Fibroblast of skin of left quadriceps (primary cell): ENCODE measurements around the gene ARHGEF25.
A peak's percentile ranks its signal among the peaks of the same experiment; 100 is the strongest.
"Not testable (repeated sequence)": the region's sequence is repeated elsewhere in the genome, so short reads cannot be mapped to it uniquely, and the experiment has no call there.

ENCODE experiments used
- DNase-seq, 2 experiments: peaks; one replicate each; pipeline ENCODE4 v3.0.0-alpha.2; 2013; ENCODE audit warnings: low read depth in 2 of 2

ARHGEF25 gene

GRCh38 chr12:57611108-57611826 lies at the start of gene ARHGEF25:
ARHGEF25 (plus strand) TSS chr12:57611435; CDS start chr12:57611895, 460 bp downstream.
- DNase-seq, result peak in 1 of 2 experiments; percentile 39

GRCh38 chr12:57563358-57563757 lies 47.9 kb upstream of the ARHGEF25 start:
- DNase-seq, result no peak

GRCh38 chr12:57564178-57564740 lies 47.0 kb upstream of the ARHGEF25 start:
- DNase-seq, result no peak

DNA sequence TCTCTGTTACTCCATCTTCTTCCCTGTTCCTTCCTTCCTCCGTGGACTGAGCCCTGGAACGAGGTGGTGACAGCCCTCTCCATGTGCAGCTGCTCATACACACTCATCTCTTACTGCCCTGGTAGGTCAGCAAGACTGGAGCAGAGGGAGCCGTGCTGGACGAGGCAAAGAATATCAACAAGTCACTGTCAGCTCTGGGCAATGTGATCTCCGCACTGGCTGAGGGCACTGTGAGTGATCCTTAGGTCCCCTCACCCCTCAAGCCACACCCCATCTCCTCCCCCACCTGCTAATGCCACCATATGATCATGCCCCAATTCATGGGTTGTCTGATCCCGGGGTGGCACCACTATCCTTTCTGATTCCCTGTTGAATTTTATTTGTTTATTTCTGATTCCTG lies 42.4 kb upstream of the ARHGEF25 start:
- no peak for DNase-seq

- no peak for DNase-seq
These were observed 41.4 kb upstream of the ARHGEF25 start for GRCh38 chr12:57569858-57570257.

- not testable (repeated sequence) for DNase-seq
These were observed 40.8 kb upstream of the ARHGEF25 start for GRCh38 chr12:57570438-57570837.

- DNase-seq, result no peak
These were observed 39.1 kb upstream of the ARHGEF25 start for GRCh38 chr12:57571926-57572762.

DNA sequence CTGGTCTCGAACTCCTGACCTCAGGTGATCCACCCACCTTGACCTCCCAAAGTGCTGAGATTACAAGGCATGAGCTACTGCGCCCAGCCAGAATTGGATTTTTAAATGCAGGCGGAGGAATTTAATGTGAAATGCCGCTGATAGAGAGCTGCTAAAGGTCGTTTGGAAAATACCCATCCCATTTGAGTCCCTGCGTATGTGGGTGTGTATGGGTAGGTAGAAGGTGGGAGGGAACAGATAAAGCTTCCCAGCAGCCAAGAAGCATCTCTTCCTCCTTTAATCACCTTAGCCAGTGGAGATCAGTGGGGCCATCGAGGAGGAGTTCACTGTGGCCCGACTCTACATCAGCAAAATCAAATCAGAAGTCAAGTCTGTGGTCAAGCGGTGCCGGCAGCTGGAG lies 36.4 kb upstream of the ARHGEF25 start:
- DNase-seq, result no peak

- no peak for DNase-seq
These were observed 35.2 kb upstream of the ARHGEF25 start for GRCh38 chr12:57575771-57576612.

GRCh38 chr12:57576613-57577160 lies 34.5 kb upstream of the ARHGEF25 start:
- DNase-seq, result no peak

DNA sequence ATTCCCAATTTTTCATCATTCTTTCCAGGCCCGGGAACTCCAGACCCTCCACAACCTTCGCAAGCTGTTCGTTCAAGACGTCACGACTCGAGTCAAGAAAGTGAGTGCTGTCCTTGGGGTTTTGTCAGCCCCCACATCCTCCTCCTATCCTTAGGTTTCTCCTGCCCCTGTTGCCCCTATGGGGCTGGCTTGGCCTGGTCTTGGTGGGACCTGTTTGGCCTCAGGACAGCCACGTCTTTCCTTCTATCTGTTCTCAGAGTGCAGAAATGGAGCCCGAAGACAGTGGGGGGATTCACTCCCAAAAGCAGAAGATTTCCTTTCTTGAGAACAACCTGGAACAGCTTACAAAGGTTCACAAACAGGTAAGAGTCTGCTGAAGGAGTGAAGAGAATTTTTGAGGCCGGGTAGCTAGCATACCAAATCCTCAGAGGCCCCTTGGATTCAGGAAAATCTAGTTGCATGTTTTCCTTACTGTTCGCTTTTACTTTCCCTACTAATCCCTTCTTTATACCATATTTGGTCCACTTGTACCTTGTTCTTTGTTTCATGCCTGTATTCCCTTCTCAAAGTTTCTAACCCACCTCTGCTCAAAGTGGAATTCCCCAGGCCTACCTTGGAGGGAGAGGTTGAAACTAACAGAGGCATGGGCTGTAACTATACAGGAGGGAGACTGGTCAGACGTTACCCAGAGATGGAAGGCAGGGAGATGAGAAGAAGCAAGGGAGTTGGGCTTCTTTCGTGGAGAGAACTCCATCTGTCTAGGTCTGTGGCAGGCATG lies 33.1 kb upstream of the ARHGEF25 start:
- DNase-seq, result no peak

DNA sequence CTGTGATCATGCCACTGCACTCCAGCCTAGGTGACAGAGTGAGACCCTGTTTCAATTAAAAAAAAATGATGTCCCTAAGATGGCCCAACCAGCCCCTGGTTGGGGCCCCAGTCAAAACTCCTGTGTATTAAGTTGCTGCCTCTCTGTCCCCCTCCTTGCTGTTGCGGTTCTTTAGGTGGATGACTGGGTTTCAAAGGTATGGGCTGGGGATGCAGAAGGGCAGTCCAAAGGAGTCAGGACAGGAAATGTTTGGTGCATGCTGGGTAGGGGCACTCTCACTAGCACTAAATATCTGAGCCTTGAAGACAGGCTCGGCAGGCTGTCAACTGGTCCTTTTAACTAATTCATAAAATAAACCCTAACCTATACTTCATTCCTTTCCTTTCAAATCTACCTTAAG lies 32.2 kb upstream of the ARHGEF25 start:
- no peak for DNase-seq

DNA sequence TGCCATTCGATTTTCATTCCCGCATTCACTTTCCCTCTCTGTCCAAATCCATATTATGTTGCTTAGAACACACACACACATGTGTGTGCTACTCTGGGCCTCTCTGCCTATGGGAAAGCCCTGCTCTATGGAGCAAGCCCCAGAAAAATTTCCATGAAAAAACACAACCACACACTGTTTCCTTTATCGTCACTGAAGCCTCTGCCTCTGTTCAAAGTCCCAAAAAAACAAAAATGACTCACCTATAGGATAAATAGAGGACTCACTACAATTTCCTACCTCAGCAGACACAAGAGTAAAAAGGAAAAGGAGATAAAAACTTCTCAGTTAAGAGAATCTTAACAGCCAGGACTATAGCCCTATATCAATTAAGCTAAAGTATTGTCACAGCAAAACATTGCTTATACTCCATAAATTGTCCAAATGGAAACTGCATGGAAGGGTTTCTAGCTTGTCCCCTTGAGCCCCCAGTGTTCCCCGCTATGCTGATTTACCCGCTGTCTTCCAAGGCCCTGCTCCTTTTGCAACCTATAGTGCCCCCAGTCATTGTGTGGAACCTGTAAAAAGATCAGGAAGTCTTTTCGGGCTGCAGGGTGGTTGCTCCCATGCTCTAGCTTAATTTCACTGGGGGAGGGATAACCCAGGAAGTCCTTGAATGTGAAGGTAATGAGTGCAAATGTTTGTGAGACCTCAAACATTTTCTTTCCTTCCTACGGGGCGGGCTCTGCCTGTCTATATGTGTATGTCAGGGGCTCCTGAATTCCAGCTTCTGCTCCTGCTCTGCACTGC lies 31.4 kb upstream of the ARHGEF25 start:
- DNase-seq, result no peak

DNA sequence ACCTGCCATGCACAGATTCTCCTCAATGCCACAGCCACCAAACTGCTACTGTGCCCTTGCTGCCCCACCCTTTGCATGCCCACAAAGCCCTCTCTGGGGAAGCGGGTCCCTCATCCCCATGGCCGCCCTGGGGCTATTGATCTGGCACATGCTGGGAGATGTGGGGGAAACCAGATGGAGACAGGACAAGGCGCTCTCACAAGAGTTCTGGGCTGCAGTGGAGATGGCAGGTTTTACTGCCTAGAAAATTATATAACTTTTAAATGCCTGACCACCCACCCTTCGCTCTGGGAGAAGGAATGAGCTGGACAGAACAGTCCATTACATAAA lies 30.8 kb upstream of the ARHGEF25 start:
- no peak for DNase-seq

DNA sequence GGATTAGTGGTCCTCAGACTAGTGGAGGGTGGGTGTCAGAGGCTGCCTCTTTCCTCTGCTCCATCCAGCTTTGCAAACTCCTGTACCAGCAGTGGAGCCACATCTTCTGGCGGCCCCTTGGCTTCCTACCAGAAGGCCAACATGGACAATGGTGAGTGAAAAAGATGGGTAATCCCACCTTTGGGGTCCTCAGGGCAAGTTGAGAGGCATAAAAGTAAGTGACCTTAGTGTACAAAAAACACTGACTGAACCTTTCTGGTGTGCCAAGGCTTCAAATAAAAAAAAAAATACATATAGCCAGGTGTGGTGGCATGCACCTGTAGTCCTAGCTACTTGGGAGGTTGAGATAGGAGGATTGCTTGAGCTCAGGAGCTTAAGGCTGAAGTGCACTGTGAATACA lies 29.4 kb upstream of the ARHGEF25 start:
- no peak for DNase-seq

- DNase-seq, result no peak
These were observed 28.8 kb upstream of the ARHGEF25 start for GRCh38 chr12:57582440-57582839.

DNA sequence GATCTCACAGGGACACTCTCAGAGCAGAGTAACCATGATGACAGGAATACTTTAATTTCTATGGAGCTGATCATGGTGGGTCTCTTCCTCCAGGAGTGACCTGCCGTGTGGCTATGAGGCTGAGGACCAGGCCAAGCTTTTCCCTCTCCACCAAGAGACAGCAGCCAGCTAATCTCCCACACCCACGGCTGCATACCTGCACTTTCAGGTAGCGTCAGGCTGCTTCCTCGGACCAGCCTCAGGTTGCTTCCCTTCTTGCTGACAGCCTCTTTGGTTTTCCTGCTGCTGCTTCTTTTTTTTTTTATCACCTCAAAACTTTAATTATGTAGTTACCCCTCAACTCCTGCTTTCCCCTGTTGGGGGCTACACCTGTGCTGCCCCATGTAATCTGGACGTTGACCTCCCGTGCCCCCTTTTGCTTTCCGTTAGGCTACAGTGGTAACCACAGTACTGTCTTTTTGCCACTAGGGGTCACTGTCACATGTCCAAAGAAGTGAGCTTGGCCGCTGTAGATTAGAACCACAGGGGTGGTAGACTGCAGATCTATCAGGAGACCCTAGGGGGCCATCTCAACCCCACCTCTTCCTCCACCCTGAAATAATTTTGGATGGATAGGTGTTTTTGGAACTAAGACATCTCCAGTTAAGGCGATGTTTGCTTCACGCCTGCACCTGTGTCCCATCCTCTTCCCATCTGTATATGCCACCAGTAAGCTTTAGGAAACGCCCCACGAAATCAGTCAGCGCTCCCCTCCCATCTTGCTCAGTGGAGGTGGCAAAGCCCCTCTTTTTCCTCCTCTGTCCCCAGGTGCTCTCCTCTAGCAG lies 28.0 kb upstream of the ARHGEF25 start:
- DNase-seq, result peak; percentile 55 to 56

DNA sequence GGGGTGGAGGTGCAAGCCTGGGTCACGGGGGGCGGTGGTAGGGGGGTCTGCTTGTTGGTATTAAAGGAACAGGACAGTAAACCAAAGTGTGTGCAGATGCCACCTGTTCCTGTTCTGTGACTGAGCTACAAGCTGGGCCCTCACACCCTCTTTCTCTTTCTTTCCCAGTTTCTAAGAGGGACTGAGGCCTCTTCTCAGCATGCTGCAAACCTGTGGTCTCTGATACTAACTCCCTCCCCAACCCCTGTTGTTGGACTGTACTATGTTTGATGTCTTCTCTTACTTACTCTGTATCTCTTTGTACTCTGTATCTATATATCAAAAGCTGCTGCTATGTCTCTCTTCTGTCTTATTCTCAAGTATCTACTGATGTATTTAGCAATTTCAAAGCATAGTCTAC lies 27.2 kb upstream of the ARHGEF25 start:
- DNase-seq, result no peak

DNA sequence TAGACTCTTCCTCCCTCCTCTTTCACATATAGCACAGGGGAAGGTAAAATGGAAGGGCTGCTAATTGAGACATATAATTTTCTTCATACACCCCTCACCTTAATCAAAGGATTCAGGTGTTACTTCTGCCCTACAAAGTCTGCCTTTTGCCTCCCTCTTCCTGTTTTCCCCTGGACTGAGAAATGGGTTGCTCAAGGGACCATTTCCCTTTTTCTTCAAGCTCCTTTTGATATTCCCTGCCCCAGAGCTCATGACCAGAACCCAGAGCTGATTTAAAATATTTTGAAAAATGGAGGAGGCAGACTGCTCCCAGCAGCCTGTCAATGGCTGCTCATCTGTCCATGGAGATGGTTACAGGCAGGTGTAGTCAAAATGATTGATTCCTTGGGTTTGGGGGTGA lies 26.5 kb upstream of the ARHGEF25 start:
- no peak for DNase-seq
